SKM-1 treated with dmso at 0.1 percent for 144 hours (cell line): Measurements from ENCODE around the gene ALCAM.

Experiments used
- DNase-seq: peaks from one replicate; lab custom pipeline; 2025; ENCODE audit not compliant: unreplicated experiment; lab: John Stamatoyannopoulos, UW

The ALCAM gene

GRCh38 chr3:105525531-105525930 lies 158.8 kb downstream of the ALCAM start:
- DNase-seq = no peak

GRCh38 chr3:105526360-105527111 lies 159.8 kb downstream of the ALCAM start:
- DNase-seq = no peak

- no peak for DNase-seq
Measured at GRCh38 chr3:105527535-105527934, 160.8 kb downstream of the ALCAM start.

GRCh38 chr3:105527949-105528348 lies 161.2 kb downstream of the ALCAM start:
- no peak for DNase-seq

- no peak for DNase-seq
Measured at GRCh38 chr3:105528955-105529354, 162.2 kb downstream of the ALCAM start.

- no peak for DNase-seq
Measured at GRCh38 chr3:105529456-105529855, 162.7 kb downstream of the ALCAM start.

DNA sequence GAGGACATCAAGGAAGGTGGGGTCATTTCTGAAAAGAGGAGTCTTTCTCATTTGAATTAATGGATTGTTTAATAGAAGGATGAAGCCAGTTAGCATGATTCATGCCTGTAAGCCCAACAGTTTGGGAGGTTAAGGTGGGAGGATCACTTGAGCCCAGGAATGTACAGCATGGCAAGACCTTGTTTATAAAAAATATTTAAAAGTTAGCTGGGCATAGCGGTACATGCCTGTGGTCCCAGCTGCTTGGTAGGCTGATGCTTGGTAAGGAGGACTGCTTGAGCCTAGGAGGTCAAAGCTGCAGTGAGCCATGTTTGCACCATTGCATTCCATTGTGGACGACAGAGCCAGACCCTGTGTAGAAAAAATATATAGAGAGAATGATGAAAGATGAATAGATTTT lies 165.5 kb downstream of the ALCAM start:
- no peak for DNase-seq

GRCh38 chr3:105533960-105534359 lies 167.3 kb downstream of the ALCAM start:
- DNase-seq = no peak

DNA sequence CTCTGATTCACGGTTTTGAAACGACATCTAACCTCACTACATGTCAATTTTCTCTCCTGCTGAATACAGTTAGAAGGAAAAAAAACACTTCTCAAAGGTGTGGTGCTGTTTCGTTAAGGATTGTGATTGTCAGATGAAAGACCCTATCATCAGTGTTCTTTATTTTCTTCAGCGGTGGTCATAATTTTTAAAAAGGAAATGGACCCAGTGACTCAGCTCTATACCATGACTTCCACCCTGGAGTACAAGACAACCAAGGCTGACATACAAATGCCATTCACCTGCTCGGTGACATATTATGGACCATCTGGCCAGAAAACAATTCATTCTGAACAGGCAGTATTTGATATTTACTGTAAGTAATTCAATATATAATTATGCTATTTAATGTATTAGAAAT lies 167.8 kb downstream of the ALCAM start:
- DNase-seq = no peak

- DNase-seq = no peak
Measured at GRCh38 chr3:105537371-105538080, 170.8 kb downstream of the ALCAM start.

DNA sequence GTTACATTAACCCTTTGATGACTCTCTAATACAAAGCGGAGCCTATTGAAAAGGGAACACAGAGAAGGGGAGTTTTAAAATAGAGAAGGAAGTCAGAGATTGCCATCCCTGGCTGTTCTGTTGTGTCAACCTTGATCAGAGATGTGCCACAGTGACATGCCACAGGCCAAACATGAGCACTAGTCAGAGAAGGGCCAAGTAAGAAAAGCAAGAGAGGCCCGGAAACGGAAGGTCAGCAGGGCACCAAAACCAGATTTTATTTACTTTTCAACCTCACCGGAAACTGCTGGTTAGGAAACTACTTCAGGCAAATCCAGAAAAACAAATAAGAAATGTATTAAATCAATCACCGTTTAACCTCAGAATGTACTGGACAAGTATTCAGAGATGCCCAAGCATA lies 171.8 kb downstream of the ALCAM start:
- DNase-seq = no peak

- no peak for DNase-seq
Measured at GRCh38 chr3:105539897-105540296, 173.2 kb downstream of the ALCAM start.

- no peak for DNase-seq
Measured at GRCh38 chr3:105542282-105543019, 175.7 kb downstream of the ALCAM start.

GRCh38 chr3:105545051-105545450 lies 178.3 kb downstream of the ALCAM start:
- DNase-seq = no peak

GRCh38 chr3:105553851-105554250 lies 187.1 kb downstream of the ALCAM start:
- DNase-seq = no peak

GRCh38 chr3:105555206-105555605 lies 188.5 kb downstream of the ALCAM start:
- DNase-seq = no peak

DNA sequence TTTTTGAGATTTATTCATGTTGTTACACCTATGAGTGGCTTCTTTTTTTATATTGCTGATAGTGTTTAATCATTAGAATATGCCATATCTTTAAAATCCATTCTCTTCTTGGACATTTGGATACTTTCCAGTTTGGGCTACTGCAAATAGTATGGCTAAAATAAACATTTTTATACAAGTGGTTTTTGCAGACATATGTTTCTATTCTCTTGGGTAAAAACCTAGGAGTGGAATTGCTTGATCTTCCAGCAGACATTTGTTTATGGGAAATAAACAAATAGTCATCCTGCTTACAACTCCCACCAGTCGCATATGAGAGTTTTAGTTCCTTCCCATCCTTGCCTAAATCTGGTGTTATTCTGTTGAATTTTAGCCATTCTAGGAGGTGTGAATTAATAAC lies 193.1 kb downstream of the ALCAM start:
- no peak for DNase-seq

- DNase-seq = no peak
Measured at GRCh38 chr3:105561876-105562275, 195.2 kb downstream of the ALCAM start.

- no peak for DNase-seq
Measured at GRCh38 chr3:105564546-105565288, 198.0 kb downstream of the ALCAM start.

GRCh38 chr3:105571005-105571404 lies 204.3 kb downstream of the ALCAM start:
- DNase-seq = no peak

GRCh38 chr3:105572501-105572900 lies 205.8 kb downstream of the ALCAM start:
- DNase-seq = no peak
